ENCODE data around the gene BRDT.

DNA sequence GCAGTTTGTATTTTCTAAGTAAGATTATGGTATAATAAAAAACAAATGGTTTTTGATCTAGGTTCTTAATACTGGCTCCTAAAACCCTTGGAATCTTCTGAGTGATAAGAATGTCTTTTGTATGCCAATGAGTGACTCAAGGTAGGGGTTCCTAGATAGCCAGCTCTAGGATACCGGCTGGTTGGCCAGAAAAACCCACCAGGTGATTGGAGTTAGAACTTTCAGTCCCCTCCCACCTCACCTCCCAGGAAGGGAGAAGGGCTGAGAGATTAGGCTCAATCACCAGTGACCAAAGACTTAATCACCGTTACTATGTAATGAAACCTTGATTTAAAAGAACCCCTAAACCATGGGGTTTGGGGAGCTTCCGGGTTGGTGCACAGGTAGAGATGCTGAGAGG lies 8.7 kb upstream of the BRDT start:
- TF ChIP-seq, protein P1, sequence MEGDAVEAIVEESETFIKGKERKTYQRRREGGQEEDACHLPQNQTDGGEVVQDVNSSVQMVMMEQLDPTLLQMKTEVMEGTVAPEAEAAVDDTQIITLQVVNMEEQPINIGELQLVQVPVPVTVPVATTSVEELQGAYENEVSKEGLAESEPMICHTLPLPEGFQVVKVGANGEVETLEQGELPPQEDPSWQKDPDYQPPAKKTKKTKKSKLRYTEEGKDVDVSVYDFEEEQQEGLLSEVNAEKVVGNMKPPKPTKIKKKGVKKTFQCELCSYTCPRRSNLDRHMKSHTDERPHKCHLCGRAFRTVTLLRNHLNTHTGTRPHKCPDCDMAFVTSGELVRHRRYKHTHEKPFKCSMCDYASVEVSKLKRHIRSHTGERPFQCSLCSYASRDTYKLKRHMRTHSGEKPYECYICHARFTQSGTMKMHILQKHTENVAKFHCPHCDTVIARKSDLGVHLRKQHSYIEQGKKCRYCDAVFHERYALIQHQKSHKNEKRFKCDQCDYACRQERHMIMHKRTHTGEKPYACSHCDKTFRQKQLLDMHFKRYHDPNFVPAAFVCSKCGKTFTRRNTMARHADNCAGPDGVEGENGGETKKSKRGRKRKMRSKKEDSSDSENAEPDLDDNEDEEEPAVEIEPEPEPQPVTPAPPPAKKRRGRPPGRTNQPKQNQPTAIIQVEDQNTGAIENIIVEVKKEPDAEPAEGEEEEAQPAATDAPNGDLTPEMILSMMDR (IDR thresholded peaks at IDR 0.05) = no peak
- TF ChIP-seq POLR2A (IDR thresholded peaks at IDR 0.05) = no peak

Measured in testis (tissue), 2 donors.